GM21528 (cell line): ENCODE measurements around the gene TRIM75.
"Not testable (repeated sequence)": the region's sequence is repeated elsewhere in the genome, so short reads cannot be mapped to it uniquely, and the experiment has no call there.

Source experiments
- ATAC-seq: cut with Tn5 transposase; IDR thresholded peaks from one replicate; pipeline ENCODE4 v1.9.1; 2021; ENCODE audit warnings: mild to moderate bottlenecking, moderate library complexity; ENCODE audit not compliant: unreplicated experiment, low FRiP score

TRIM75 gene

DNA sequence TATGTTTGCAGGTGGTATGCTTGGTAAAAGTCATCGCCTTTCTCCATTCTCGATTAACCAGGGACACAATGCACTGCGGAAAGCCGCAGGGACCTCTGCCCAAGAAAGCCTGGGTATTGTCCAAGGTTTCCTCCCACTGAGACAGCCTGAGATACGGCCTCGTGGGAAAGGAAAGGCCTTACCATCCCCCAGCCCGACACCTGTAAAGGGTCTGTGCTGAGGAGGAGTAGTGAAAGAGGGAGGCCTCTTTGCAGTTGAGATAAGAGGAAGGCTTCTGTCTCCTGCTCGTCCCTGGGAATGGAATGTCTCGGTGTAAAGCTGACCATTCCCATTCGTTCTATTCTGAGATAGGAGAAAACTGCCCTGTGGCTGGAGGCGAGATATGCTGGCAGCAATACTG lies 19.7 kb downstream of the TRIM75 start:
- not testable (repeated sequence) for ATAC-seq

- ATAC-seq = no peak
Measured at GRCh38 chr4:165077034-165077578, 23.4 kb downstream of the TRIM75 start.

DNA sequence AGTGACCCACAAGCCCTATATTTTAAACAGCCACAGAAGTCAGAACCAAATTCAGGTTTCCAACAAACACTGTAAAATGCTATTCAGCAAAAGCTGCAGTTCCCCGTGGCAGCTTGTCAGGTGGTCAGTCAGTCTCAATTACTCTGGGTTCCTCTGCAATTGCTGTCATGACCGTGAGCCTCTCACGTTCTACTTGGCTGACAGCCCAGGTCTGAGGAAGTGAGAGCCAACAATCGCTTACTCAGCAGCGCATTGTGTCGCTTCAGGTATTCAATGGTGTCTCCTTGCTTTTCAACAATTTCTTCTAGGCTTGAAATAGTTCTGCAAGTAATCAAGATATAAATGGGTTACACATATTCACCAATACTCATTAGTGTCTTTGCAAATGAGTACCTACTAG lies 25.8 kb downstream of the TRIM75 start:
- ATAC-seq = no peak

DNA sequence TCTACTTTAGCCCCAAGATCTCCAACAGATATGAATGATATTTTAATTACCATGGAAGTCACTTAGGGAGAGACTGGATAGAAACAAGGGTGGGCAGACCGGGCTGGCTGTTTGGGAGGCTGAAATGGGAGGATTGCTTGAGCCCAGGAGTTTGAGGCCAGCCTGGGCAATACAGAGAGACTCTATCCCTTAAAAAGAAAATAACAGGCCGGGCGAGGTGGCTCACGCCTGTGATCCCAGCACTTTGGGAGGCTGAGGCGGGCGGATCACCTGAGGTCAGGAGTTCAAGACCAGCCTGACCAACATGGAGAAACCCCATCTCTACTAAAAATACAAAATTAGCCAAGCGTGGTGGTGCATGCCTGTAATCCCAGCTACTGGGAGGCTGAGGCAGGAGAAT lies 31.1 kb downstream of the TRIM75 start:
- ATAC-seq = not testable (repeated sequence)

DNA sequence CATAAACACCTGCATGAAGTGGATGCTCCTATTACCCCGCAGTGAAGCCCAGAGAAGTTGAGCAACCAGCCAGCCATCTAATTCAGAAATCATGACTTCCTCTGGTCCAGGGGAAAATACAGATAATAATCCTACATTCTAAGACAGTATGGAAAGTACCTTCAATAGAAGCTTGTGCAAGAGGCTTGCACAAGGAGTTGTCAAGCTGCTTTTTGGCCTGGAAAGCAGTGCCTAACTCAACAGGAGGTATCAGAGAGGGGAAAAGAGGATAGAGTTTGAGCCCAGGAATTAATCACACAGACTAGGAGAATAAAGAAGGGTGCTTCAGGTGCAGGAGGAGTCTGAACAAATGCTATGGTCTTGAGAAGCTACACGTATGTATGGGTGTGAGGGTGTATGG lies 32.3 kb downstream of the TRIM75 start:
- ATAC-seq = no peak

DNA sequence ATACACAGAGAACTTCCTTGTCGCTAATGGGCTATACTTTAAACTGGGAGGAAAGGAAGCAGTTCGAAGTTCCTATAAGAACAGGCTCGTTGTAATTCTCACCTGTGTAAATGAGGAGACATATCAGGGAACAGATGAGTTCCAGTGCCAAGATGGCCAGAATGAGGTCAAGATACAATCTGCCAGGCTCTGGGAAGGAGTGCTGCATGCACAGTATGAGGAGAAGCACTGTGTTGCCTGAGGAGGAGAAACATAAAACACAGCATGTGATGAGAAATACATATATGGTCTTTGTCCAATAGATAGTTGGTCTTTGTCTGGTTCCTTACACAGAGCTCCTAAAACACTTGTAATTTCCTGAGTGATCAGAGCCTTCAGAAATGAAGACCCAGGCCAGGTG lies 34.7 kb downstream of the TRIM75 start:
- ATAC-seq = no peak

- ATAC-seq = not testable (repeated sequence)
Measured at GRCh38 chr4:165092187-165092586, 38.5 kb downstream of the TRIM75 start.

GRCh38 chr4:165094873-165095272 lies 41.2 kb downstream of the TRIM75 start:
- no peak for ATAC-seq

- ATAC-seq = no peak
Measured at GRCh38 chr4:165095291-165095690, 41.6 kb downstream of the TRIM75 start.

DNA sequence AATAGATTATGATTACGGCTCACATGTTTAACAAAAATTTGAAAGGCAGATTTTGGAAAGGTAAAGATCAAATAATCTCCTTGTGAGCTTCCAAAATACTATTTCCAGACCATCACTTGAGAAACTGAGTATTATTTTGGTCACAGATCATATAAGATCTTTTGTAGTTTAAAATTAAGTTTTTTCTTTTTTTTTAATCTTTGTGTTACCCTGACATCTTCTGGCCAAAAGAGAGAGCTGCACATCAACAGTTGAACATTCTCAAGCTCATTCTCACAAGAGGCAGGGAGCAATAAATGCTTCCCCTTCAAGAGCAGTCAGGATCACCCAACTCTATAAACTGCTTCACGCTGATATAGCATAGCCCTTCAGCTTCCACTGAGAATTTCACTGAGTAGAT lies 43.1 kb downstream of the TRIM75 start:
- no peak for ATAC-seq

DNA sequence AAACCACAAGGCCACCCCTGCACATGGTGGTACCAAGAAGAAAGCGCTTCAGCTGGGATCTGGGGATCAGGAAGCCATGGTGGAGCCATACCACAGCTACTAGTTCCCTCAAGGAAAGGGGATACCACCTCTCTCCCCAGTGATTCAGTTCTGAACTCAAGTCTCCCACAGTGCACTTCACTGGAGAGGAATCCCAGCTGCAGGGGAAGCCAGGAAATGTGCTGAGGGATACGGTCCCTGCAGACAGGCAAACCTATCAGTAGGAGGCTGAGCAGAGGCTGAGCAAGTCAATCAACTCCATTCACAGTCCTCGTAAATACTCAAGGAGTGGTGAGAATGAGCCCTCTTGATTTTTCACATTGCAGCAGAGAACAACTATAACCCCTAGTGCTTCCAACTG lies 48.0 kb downstream of the TRIM75 start:
- ATAC-seq = no peak

DNA sequence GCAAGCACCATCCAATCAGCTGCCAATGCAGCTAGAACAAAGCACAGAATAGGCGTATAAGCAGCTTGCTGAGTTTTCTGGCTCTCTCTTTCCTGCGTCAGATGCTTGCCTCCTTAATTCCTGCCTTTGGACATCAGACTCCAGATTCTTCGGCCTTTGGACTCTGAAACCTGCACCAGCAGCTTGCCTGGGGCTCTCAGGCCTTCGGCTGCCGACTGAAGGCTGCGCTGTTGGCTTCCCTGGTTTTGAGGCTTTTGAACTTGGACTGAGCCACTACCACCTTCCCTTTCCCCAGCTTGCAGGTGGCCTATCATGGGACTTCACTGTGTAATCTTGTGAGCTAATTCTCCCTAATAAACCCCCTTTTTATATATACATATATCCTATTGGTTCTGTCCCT lies 52.9 kb downstream of the TRIM75 start:
- no peak for ATAC-seq
